ENCODE data around the gene RARRES1. TPM values are rescaled to one million over a fixed set of nuclear protein-coding genes. Genes with fewer than 3 reads are reported as not detected.

RARRES1 gene
- total RNA-seq, 1 experiment from 2014 or later, result 0.58 TPM

DNA sequence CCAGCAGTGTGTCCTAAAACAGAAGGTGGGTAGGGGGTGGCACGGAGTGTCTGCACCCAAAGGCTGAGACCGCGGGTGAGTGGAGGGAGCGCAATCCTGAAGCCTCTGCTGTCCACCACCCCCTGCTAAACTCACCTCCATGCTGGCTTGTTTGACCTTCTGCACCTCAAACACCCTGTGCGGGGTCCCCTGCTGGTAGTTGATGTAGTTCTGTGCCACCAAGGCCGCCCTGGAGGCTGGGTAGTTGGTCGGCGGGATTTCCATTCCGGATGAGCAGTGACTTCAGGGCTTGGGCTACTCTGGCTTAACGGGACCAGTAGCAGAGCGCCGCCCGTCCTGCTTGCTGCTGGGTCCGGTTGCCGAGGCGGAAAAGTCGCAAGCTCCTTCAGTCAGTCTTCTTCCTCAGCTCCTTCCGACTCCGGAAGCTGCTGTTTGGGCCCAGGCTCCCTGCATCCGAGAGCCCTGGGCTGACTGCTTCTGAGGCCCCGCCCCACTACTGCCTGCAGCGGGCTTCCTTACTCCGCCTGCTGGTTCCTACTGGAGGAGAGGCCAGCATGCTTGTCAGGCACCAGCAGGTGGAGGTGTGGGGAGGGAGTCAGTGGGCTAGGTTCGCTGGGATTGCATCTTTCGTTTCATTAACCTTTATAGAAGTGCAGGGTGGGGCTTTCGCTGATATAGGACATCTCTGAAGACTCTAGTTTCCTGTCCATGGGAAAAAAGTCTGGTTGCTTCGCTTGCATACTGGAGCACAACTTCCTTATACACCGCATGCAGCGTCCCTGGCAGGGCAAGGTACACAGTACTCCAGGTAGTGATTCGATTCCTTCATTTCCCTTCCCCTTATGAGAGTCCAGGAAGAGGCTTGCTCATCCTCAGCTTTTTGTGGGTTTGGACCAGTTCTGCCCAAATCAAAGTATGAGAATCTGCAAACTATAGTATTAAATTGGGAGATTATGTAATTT, 59.8 kb downstream of the RARRES1 start, which contains the start of gene LXN:
Gene LXN (minus strand): TSS at position 434 of the 962 bp plus-strand sequence. CDS start 170 bp downstream, at position 264.
- DNase-seq (ENCODE audit: low read depth, low spot score), result peak; percentile 82
- in situ Hi-C loops (cut with HindIII; ENCODE audit: low pct_unique_long_range_greater_than_20kb, low sequenced_read_pairs), result no loop called here

DNA sequence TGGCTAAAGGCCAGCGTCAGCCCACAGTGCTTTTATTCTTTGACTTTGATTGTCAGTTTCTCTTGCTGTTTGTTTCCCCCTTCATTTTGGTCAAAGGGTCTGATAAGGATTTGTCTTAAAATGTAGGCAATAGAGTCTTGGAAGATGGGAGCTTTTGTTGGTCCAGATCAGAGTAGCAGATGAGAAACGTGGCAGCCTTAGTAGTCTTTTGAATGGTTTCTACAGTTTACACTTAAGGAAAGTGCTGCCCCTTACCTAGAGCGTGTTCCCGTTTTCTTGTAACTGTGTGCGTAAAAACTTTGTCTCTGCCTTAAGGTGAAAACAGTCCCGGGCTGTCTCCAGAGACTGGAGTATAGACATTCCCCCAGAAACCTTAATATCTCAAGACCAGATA, 60.4 kb downstream of the RARRES1 start:
- peak; percentile 33 for DNase-seq (ENCODE audit: low read depth, low spot score)
- in situ Hi-C loops (cut with HindIII; ENCODE audit: low pct_unique_long_range_greater_than_20kb, low sequenced_read_pairs), result no loop called here

DNA sequence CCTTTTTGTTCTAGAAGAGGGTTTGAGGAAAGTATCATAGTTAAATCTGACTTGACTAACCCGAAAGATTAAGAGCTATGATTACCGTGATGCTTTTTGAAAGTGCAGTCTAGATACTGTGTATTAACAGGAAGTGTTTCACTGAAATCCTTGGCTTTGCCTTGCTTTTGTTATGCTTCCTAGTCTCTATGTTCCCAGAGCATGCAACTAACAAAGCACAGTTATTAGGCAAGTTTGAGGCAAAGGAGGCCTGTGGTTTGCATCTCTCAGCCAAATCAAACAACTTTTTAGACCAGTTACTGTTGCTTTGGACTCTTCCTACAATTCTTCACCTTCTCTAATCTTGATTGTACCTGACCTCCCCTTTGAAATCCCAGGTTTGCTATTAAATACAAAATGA, 63.8 kb downstream of the RARRES1 start:
- in situ Hi-C loops (cut with HindIII; ENCODE audit: low pct_unique_long_range_greater_than_20kb, low sequenced_read_pairs), result no loop called here
- DNase-seq (ENCODE audit: low read depth, low spot score), result no peak

DNA sequence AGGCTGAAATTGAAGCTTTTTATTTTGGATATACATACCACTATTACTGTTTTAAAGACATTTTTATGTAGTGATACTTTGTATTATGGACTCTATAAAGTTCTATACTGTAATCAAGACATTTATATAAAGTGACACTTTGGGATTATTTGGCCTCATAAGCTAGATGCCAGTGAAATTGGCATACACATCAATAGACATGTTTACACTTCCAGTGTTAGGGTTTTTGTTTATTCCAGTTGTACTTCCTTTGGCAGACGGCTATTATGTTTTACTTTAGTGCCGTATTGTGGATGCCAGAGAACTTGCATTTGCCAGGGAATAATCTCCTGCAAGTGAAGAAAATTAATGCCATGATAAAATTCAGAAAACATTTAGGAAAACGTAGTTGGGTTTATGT, 65.8 kb downstream of the RARRES1 start:
- no peak for DNase-seq (ENCODE audit: low read depth, low spot score)
- in situ Hi-C loops (cut with HindIII; ENCODE audit: low pct_unique_long_range_greater_than_20kb, low sequenced_read_pairs), result no loop called here

DNA sequence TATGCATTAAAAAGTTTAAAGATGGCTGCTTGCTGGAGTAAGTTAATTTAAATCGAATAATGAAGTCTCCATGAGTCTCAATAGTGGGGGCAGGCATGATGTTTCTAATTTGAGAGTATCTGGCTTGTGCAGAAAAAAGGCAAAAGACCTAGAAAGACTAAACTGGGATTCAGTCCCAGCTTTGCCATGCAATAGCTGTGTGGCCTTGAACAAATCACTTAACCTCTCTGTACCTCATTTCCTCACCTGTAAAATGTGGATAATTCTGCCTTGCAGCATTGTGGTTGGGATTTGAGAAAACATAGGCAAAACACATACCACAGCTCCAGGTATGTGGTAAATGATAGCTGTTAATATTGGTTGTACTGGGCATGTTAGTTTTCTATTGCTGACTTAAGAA, 68.4 kb downstream of the RARRES1 start:
- no peak for DNase-seq (ENCODE audit: low read depth, low spot score)
- in situ Hi-C loops (cut with HindIII; ENCODE audit: low pct_unique_long_range_greater_than_20kb, low sequenced_read_pairs), result no loop called here

DNA sequence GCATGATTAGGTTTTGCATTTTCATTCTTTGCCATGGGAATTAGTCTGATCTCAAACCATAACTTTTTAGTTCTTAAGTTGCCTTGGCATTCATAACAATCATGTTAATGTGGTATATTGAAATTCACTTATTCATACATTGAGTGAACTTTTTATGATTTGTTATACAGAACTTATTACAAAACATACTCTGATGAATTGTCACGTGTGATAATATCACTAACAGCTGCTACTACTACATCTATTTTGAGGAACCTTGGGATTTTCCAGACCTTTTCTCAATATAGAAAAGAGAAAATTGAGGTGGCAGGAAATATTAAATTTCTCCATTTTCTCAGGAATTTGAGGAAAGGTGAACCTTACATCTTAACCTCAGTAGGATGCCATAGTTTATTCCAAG, 69.0 kb downstream of the RARRES1 start:
- in situ Hi-C loops (cut with HindIII; ENCODE audit: low pct_unique_long_range_greater_than_20kb, low sequenced_read_pairs), result no loop called here
- no peak for DNase-seq (ENCODE audit: low read depth, low spot score)

DNA sequence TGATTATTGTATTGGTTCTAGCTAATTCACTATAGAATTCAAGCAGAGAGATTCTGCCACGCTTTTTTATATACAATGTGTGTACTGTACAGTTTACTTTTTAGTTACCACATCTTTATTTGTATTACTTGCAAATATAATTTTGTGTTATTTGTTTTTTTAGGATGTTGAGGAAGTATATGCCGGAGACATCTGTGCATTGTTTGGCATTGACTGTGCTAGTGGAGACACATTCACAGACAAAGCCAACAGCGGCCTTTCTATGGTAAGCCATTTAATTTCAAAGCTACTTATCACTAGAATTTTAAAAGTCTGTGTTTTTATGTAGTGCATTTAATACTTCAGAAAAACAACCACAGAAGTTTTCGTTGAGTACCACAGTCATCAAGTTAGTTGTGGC, 71.5 kb downstream of the RARRES1 start:
- DNase-seq (ENCODE audit: low read depth, low spot score), result no peak
- in situ Hi-C loops (cut with HindIII; ENCODE audit: low pct_unique_long_range_greater_than_20kb, low sequenced_read_pairs), result no loop called here

DNA sequence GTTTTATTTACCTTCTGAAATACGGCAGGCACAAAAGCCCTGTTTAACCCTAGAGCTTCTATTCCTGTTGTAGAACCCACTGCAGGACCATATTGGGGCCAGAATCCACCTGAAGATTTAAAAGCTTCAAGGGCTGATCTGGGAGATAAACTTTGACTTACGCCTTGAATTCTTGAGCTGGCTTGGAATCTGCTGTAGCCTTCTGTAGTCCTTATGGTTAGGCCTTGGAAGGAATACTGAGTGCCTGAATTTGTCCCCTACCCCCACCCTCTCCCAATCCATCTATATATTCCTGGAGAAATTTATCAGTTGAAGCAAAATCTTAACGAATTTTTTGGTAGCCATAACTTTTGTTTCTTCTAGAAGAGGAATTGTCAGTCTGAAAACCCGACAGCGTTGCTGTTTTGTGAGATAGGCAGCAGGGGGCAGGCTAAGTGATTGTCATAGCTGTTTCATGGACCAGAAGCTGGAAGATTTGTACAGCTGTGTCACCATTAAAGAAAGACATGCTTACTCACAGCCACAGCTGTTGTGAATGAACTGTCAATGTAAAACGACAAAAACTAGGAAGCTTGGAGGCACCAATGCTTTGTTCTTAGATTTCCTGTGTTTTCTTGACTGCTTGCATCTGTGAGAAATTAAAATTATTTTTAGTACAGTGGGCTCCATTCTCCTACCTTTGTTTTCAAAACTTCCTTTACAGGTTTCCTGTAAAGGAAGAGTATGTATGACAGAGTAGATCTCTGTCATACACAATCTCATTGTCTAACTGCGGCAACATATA, 72.6 kb downstream of the RARRES1 start:
- in situ Hi-C loops (cut with HindIII; ENCODE audit: low pct_unique_long_range_greater_than_20kb, low sequenced_read_pairs), result no loop called here
- DNase-seq (ENCODE audit: low read depth, low spot score), result peak; percentile 77

DNA sequence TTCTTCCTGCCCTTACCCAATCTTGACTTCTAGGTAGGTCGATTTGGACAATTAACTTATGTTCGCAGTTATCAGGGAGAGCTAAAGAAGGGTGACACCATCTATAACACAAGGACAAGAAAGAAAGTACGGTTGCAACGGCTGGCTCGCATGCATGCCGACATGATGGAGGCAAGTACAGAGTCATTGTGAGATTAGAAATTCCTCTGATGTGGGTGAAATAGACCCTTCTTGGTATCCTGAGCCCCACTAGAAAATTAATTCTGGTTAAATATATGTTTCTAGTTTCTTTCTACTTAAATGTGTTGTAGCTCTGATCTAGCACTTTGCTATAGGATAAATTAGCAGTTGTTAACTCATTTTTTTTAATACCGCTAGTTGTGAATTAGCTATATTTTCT, 73.4 kb downstream of the RARRES1 start:
- DNase-seq (ENCODE audit: low read depth, low spot score), result no peak

DNA sequence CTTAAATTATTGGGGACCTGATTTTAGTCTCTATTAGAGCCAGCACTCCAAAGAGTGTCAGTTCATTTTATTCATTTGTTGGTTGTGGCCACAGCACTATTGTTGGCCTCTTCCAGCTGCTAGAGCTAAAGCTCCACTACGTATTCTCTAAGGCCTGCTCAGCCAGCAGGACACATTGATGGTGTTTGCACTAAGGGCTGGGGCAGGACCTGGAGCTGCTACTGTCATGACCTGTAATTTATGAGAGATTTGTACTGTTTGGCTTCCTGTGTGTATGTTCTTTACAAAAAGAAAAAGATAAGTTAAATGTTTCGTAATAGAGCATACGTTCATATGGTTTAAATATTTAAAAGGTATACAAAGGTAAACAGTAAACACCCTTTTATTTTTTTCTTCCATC, 79.8 kb downstream of the RARRES1 start:
- in situ Hi-C loops (cut with HindIII; ENCODE audit: low pct_unique_long_range_greater_than_20kb, low sequenced_read_pairs), result no loop called here
- DNase-seq (ENCODE audit: low read depth, low spot score), result no peak

More for the DNA sequence above, 73.4 kb downstream of the RARRES1 start:
- in situ Hi-C loops (cut with HindIII; ENCODE audit: low pct_unique_long_range_greater_than_20kb, low sequenced_read_pairs), result no loop called here

DNA sequence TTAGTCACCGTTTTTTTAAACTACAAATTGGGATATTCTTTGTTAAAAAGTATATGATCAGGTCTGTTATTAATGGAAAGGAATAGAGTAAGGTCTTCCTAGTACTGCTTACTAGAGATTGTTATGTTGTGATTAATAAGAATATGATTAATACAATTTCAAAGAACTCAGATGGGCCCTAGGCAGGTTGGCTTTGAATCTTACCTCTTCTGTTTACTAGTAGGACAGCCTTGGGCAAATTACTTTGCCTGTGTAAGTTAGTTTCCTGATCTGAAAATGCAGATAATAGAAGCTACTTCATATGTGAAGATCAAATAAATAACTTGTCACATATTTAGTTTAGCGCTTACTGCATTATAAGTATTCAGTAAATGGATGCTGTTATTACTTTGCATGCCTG, 81.1 kb downstream of the RARRES1 start:
- DNase-seq (ENCODE audit: low read depth, low spot score), result no peak
- in situ Hi-C loops (cut with HindIII; ENCODE audit: low pct_unique_long_range_greater_than_20kb, low sequenced_read_pairs), result no loop called here

DNA sequence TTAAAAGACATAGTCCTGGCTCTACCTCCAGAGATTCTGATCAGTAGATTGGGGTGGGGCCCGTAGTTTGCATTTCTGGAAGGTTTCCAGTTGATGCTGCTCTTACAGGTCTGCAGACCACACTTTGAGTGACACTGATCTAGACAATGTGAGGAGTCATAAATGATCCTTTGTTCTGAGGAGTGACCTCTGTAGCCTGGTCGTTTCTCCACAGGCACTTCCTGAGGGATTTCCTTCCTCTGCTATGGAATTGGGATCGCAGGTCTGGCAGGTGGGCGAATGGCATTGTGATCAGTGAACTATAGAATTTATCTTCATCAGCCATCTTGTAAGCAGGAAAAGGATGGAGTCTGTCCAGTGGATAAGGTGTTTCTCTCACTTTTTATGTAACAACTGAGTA, 82.5 kb downstream of the RARRES1 start:
- in situ Hi-C loops (cut with HindIII; ENCODE audit: low pct_unique_long_range_greater_than_20kb, low sequenced_read_pairs), result no loop called here

More for the DNA sequence above, 82.5 kb downstream of the RARRES1 start:
- no peak for DNase-seq (ENCODE audit: low read depth, low spot score)

Small RNA genes lying within 50 kb of the gene (small RNA-seq; reads per million reads assigned to genes)
- gene AC080013.6, result 0 reads per million in 2 experiments

Other genes with a start within 250 kb of the RARRES1 start
- 19.8 and 20.2 TPM in 2 replicates for gene MLF1, start 161.3 kb downstream of the RARRES1 start, total RNA-seq (2014; rRNA removed; shearing (Covaris generic))
- gene GFM1, start 87.9 kb downstream of the RARRES1 start, total RNA-seq (2014; rRNA removed; shearing (Covaris generic)), result 71.5 and 76.5 TPM in 2 replicates
- 244 and 273 TPM in 2 replicates for gene LXN, start 59.8 kb downstream of the RARRES1 start, total RNA-seq (2014; rRNA removed; shearing (Covaris generic))
- 58.3 and 62.4 TPM in 2 replicates for gene MFSD1, start 69.6 kb upstream of the RARRES1 start, total RNA-seq (2014; rRNA removed; shearing (Covaris generic))